GM12801 (cell line): ENCODE data around the gene SELENOV.

Source experiments
- TF ChIP-seq, protein P1 (sequence below): IDR thresholded peaks from one replicate; pipeline ENCODE4 v1.5.1; 2011; ENCODE audit warnings: control low read depth; ENCODE audit not compliant: insufficient read length; ENCODE audit errors: extremely low read depth

The SELENOV gene

DNA sequence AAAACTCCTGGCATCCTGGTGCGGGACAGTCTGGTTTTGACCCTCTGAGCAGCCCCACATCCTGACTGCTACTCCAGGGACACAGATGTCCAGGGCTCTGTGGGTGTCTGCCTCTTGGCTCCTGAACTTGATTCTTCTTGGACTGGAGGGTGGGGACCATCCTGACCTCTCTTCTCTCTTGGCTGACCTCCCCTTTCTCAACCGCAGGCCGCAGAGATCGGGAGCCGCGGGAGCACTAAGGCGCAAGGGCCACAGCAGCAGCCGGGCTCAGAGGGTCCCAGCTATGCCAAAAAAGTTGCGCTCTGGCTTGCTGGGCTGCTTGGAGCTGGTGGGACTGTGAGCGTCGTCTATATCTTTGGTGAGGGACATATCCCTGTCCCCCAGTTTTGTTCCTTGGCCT lies 33.3 kb upstream of the SELENOV start:
- TF ChIP-seq, protein P1, sequence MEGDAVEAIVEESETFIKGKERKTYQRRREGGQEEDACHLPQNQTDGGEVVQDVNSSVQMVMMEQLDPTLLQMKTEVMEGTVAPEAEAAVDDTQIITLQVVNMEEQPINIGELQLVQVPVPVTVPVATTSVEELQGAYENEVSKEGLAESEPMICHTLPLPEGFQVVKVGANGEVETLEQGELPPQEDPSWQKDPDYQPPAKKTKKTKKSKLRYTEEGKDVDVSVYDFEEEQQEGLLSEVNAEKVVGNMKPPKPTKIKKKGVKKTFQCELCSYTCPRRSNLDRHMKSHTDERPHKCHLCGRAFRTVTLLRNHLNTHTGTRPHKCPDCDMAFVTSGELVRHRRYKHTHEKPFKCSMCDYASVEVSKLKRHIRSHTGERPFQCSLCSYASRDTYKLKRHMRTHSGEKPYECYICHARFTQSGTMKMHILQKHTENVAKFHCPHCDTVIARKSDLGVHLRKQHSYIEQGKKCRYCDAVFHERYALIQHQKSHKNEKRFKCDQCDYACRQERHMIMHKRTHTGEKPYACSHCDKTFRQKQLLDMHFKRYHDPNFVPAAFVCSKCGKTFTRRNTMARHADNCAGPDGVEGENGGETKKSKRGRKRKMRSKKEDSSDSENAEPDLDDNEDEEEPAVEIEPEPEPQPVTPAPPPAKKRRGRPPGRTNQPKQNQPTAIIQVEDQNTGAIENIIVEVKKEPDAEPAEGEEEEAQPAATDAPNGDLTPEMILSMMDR = no peak

DNA sequence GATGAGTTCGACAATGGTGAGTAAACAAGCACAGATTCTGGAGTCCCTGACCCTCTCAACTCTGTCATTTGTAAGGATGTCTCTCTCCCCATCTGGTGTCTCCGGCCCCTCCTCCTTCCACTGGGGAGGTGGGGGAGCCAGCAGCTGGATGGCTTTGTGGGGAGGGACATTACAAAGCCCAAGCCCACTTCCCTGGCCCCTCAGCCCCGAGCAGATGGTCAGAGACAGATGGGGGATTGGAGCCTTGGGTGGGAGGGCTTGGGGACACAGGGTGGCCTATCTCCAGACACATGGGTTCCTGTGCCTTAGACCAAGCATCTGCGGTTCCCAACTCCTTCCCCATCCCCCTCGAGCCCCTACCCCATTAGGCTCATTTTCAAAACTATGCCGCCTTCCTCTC lies 31.8 kb upstream of the SELENOV start:
- TF ChIP-seq, protein P1 = no peak

DNA sequence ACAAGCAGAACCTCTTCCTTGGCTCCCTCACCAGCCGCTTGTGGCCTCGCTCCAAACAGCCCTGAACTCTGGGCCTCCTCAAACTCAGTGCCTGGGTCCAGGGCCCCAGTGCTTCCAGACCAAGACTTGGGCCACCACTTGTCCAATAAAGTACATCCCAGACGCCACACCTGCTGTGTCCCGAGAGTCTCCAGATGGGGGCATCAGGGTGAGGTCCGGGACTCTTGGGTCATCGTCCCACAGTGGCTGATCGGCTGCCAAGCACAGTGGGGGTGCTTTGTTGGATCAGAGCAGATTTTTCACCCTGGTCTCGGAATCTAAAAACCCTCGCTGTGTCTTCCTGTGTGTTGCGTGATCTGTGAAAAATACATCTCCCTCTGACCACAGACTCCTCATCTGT lies 25.2 kb upstream of the SELENOV start:
- TF ChIP-seq, protein P1 = no peak

DNA sequence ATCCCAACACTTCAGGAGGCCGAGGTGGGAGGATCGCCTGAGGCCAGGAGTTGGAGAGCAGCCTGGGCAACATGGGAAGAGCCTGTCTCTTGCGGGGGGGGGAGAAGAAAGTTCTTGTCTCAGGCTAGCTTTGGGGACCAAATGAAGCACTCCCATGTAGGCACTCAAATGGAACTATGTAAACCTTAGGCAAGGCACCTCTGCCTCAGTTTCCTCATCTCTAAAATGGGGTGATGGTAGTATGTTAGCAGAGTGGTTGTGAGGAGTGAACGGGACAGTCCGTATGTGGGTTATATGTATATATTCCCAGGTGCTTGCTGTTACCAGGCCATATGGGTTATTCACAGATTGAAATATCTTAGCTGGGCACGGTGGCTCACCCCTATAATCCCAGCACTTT lies 22.7 kb upstream of the SELENOV start:
- TF ChIP-seq, protein P1 = no peak

DNA sequence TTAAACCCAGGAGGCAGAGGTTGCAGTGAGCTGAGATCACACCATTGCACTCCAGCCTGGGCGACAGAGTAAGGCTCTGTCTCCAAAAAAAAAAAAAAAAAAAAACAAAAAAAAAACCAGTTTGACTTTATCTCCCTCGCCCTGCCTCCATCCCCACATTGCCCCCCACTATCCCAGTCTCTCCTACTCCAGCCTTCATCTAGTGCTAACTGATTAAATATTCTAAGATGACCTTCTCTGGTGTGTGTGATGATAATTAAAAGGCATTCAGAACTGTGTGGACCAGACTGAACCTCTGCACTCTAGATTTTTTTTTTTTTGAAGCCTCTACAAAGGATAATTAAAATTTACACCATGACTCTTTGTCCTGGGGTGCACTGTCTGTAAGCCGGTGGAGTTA lies 22.2 kb upstream of the SELENOV start:
- TF ChIP-seq, protein P1 = no peak

DNA sequence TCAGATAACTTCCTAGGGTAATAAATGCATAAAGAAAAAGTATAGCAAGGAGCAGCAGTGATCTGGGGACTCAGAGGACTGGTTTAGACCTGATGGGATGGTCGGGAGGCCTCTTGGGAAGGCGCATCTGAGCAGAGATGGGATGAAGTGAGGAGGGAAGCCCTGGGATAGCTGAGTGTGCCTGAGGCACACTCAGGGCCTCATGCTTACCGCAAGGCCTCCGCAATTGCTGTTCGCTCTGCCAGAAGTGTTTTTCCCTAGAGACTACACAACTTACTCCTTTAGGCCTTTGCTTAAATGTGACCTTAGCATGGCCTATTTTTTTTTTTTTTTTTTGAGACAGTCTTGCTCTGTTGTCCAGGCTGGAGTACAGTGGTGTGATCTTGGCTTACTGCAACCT lies 20.3 kb upstream of the SELENOV start:
- TF ChIP-seq, protein P1 = no peak

DNA sequence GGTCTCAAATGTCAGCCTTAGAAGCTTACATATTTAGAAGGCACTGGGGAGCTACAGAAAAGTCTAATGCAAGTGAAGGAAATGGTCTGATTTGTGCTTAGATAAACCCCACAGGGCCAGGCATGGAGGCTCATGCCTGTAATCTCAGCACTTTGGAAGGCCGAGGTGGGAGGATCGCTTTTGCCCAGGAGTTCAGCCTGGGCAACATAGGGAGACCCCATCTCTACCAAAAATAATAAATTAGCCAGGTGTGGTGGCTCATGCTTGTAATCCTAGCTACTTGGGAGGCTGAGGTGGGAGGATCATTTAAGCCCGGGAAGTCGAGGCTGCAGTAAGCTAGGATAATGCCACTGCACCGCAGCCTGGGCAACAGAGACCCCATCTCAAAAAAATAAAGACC lies 18.9 kb upstream of the SELENOV start:
- TF ChIP-seq, protein P1 = no peak

DNA sequence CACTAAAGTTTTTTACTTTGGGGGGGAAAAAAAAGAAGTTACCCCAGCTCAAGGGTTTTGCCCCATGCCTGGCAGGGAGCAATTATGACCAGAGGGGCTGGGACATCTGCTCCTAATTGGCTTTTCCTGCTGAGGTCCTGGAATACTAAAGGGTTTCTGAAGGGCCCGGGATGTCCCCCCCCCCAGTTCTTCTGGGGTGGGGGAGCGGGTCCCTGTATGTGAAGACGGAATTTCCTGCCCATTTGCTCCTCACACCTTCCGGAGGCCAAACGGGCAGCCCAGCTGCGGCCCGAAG lies 17.3 kb upstream of the SELENOV start:
- TF ChIP-seq, protein P1 = no peak
